HepG2 (cell line): Measurements from ENCODE around the gene IL22RA1. TPM values are rescaled to one million over a fixed set of nuclear protein-coding genes. Genes with fewer than 3 reads are reported as not detected.

ENCODE experiments used
- ATF5 ChIP-seq: sonication (generic); formaldehyde crosslinking; IDR thresholded peaks from 2 replicates; pipeline ENCODE4 v1.4.0; 2020; ENCODE audit warnings: mild to moderate bottlenecking, low read depth, missing genetic modification reagents
- BCL3 ChIP-seq: sonication (generic); formaldehyde crosslinking; IDR thresholded peaks from 2 replicates; pipeline ENCODE4 v1.5.1; 2020; ENCODE audit warnings: mild to moderate bottlenecking, missing genetic modification reagents, moderate library complexity
- CTCF ChIP-seq: sonication (generic); formaldehyde crosslinking; IDR thresholded peaks from 2 replicates; pipeline ENCODE4 v1.5.0; 2020; ENCODE audit warnings: mild to moderate bottlenecking, missing genetic modification reagents, moderate library complexity
- EP300 ChIP-seq, 3 experiments: sonication (generic) in 1 of 3; formaldehyde crosslinking in 1 of 3; IDR thresholded peaks; 2 replicates each; pipeline versions ENCODE4 v1.5.1 to v1.6.1; 2011 to 2020; ENCODE audit warnings: low read depth in 2 of 3, low read length in 2 of 3, borderline replicate concordance in 1 of 3, improper control_type of control experiment in 1 of 3, mild to moderate bottlenecking in 1 of 3, missing genetic modification reagents in 1 of 3, moderate library complexity in 1 of 3
- PAWR ChIP-seq: sonication (generic); formaldehyde crosslinking; IDR thresholded peaks from 2 replicates; pipeline ENCODE4 v1.4.0; 2020; ENCODE audit warnings: missing genetic modification reagents, mild to moderate bottlenecking, borderline replicate concordance
- RBAK ChIP-seq: sonication (generic); formaldehyde crosslinking; IDR thresholded peaks from 2 replicates; pipeline ENCODE4 v1.5.1; 2020; ENCODE audit warnings: mild to moderate bottlenecking, missing genetic modification reagents
- SATB2 ChIP-seq: sonication (generic); formaldehyde crosslinking; IDR thresholded peaks from 2 replicates; pipeline ENCODE4 v1.5.0; 2020; ENCODE audit warnings: missing genetic modification reagents
- SP1 ChIP-seq, 2 experiments: fragments of 450-650 bp in 1 of 2; sonication (generic) in 1 of 2; formaldehyde crosslinking in 1 of 2; IDR thresholded peaks; 2 replicates each; pipeline versions ENCODE4 v1.4.0 to v1.6.1; 2016 to 2020; ENCODE audit warnings: missing genetic modification reagents in 1 of 2
- THAP9 ChIP-seq: sonication (generic); formaldehyde crosslinking; IDR thresholded peaks from 2 replicates; pipeline ENCODE4; 2020; ENCODE audit warnings: missing genetic modification reagents, mild to moderate bottlenecking, borderline replicate concordance
- U2AF2 ChIP-seq: fragments of 200-400 bp; formaldehyde crosslinking; IDR thresholded peaks from 2 replicates; pipeline ENCODE4 v1.6.1; 2017; ENCODE audit warnings: low read depth, mild to moderate bottlenecking, low read length
- ZHX1 ChIP-seq: sonication (generic); formaldehyde crosslinking; IDR thresholded peaks from 2 replicates; pipeline ENCODE4 v1.8.1; 2022; ENCODE audit warnings: low read depth, mild to moderate bottlenecking, missing genetic modification reagents
- ZNF251 ChIP-seq: sonication (generic); formaldehyde crosslinking; IDR thresholded peaks from 2 replicates; pipeline ENCODE4 v1.9.0; 2021; ENCODE audit warnings: mild to moderate bottlenecking, missing genetic modification reagents
- ZNF432 ChIP-seq: sonication (generic); formaldehyde crosslinking; IDR thresholded peaks from 2 replicates; pipeline ENCODE4 v1.5.0; 2020; ENCODE audit warnings: missing genetic modification reagents, mild to moderate bottlenecking, borderline replicate concordance
- ZNF484 ChIP-seq: sonication (generic); formaldehyde crosslinking; IDR thresholded peaks from 2 replicates; pipeline ENCODE4 v1.5.1; 2020; ENCODE audit warnings: mild to moderate bottlenecking, low read depth, missing genetic modification reagents, borderline replicate concordance
- ZNF580 ChIP-seq: IDR thresholded peaks from 2 replicates; pipeline ENCODE4 v1.6.1; 2016; ENCODE audit warnings: low read depth, borderline replicate concordance
- ZNF766 ChIP-seq: sonication (generic); formaldehyde crosslinking; IDR thresholded peaks from 2 replicates; pipeline ENCODE4 v1.5.0; 2020; ENCODE audit warnings: missing genetic modification reagents, borderline replicate concordance
- ZNF792 ChIP-seq: IDR thresholded peaks from 2 replicates; pipeline ENCODE4 v1.6.1; 2016
- ZNF841 ChIP-seq: sonication (generic); formaldehyde crosslinking; IDR thresholded peaks from 2 replicates; pipeline ENCODE4 v1.8.1; 2023; ENCODE audit warnings: missing genetic modification reagents, borderline replicate concordance
- polyA plus RNA-seq, 8 experiments: library from polyadenylated mRNA; depleted of rRNA in 3 of 8; stranded (reverse) in 7 of 8; unstranded in 1 of 8; fragments of >200 nt; fragmentation: Illumina TruSeq in 4 of 8; extraction: Trizol in 4 of 8; gene quantifications; 2 replicates each; pipeline versions ENCODE4 v1.2.1 to v1.2.3, GENCODE V29; 2011 to 2016; ENCODE audit warnings: low read depth in 4 of 8, missing spikeins in 1 of 8, mixed read lengths in 1 of 8; ENCODE audit not compliant: insufficient read depth in 1 of 8
- total RNA-seq, 5 experiments: library from RNA; depleted of rRNA; stranded (reverse); fragments of >200 nt; fragmentation: Illumina TruSeq; extraction: Trizol; gene quantifications; 2 replicates each; pipeline ENCODE4 v1.2.3, GENCODE V29; 2016; ENCODE audit warnings: low read depth in 1 of 5

IL22RA1 gene
- total and polyA plus RNA-seq, 2 of the 13 experiments (the other 11 are each of a cell fraction or from before 2014, with no cell fraction given) = 4.4 to 10.2 TPM

- TF ChIP-seq ZHX1 (CRISPR knock-in tag) (no peak), ZNF766 (peak; percentile 54; the same call in 1 of the 2 replicates), ZNF792 (CRISPR knock-in tag) (no peak; the same call in 1 of the 2 replicates), ZNF484 (CRISPR knock-in tag) (no peak), RBAK (no peak), SP1 (IDR thresholded peaks at IDR 0.05) (no peak), SP1 (CRISPR knock-in tag; IDR thresholded peaks at IDR 0.05) (no peak), PAWR (CRISPR knock-in tag) (no peak), SATB2 (CRISPR knock-in tag) (no peak), U2AF2 (no peak), ZNF251 (CRISPR knock-in tag) (no peak), ZNF580 (CRISPR knock-in tag) (no peak), ZNF432 (CRISPR knock-in tag) (no peak), EP300 (IDR thresholded peaks at IDR 0.05; ENCODE audit: low read depth in 2 of 2, low read length in 2 of 2) (no peak), EP300 (CRISPR knock-in tag; IDR thresholded peaks at IDR 0.05; ENCODE audit: borderline replicate concordance) (no peak), CTCF (CRISPR knock-in tag) (no peak), ZNF841 (no peak), ATF5 (CRISPR knock-in tag) (no peak), BCL3 (CRISPR knock-in tag) (peak; percentile 43; the same call in 1 of the 2 replicates), THAP9 (CRISPR knock-in tag) (no peak)
Measured at GRCh38 chr1:24186993-24187790, 44.3 kb upstream of the IL22RA1 start, which contains the start of gene IFNLR1 (continued).
